IPS-NIHi7 (cell line): ENCODE measurements around the gene ZBTB8B.
"Not testable (repeated sequence)": the region's sequence is repeated elsewhere in the genome, so short reads cannot be mapped to it uniquely, and the experiment has no call there.

Source experiments
- DNase-seq: peaks from one replicate; pipeline ENCODE4 v3.0.0; 2012; ENCODE audit warnings: mixed read lengths; ENCODE audit errors: extremely low spot score

Gene ZBTB8B

GRCh38 chr1:32464716-32465577 lies at the start of gene ZBTB8B:
ZBTB8B (plus strand) TSS chr1:32465072; CDS start chr1:32470625, 5,553 bp downstream.
- DNase-seq: peak; percentile 100

DNA sequence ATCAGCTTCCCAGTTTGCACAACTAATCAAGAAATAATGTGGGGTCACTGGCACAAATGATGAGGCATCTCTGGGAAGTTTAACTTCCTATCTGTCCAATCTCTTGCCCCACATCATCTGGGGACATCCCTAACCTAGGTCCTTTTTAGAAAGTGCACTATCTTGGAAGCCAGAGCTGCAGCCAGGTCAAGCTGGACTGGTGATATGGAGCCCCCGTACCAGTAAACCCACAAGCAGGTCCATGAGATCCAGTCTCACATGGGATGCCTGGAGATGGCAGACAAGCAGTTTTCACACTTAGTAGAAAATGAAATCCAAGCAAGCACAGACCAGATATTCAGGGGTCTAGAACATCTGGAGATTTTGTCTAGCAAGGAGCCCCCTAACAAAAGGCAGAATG lies 43.1 kb upstream of the ZBTB8B start:
- no peak for DNase-seq

DNA sequence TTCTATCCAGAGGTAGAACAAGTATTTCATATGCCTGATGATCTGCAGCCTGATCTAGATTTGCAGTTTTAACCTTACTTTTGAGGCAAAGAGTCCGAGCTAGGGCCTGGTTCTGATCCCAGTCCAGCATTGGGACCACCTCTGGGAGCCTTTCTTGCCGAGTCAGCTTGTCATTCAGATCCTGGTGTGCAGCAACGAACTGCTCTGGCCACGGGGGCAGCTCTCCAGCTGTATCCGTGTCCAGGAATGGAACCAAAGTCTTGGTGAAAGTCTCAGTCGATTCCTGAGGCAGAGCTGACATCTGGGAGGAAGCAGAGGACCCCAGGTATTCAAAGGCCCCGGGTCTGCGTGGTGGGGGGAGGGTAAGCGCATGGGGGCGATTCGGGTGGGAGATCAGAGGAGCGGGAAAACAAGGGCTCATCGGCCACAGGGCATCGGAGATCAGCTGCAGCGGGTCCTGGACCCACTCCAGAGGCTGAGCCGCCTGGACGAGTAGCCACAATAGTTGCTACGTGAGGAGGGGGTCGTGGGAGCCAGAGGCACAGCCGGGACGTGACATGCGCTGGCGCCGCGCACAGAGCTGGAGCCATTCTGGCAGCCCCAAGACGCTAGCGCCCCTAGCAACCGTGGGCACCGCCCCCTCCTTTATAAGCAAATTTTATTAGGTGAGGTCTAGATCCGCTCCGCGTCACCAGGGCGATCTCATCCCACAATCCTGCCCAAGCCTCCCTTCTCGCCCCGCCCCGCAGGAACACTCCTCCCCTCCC lies 38.2 kb upstream of the ZBTB8B start:
- DNase-seq: no peak

GRCh38 chr1:32427264-32427963 lies 37.5 kb upstream of the ZBTB8B start:
- no peak for DNase-seq

DNA sequence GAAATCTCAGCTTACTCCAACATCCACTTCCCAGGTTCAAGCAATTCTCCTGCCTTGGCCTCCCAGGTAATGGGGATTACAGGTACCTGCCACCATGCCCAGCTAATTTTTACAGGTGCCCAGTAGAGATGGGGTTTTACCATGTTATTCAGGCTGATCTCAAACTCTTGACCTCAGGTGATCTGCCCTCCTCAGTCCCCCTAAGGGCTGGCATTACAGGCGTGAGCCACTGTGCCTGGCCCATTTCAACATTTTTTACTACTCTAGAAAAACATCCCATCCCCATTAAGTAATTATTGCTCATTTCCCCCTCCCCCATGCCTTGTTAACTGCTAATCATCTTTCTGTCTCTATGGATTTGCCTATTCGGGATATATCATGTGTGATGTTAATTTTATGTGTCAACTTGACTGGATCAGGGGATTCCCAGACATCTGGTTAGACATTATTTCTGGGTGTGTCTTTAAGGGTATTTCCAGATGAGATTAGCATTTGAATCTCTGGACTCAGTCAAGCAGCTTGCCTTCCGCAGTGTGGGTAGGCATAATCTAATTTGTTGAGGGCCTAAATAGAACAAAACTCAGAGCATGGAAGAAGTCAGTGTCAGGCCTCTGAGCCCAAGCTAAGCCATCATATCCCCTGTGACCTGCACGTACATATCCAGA lies 33.0 kb upstream of the ZBTB8B start:
- DNase-seq: no peak

DNA sequence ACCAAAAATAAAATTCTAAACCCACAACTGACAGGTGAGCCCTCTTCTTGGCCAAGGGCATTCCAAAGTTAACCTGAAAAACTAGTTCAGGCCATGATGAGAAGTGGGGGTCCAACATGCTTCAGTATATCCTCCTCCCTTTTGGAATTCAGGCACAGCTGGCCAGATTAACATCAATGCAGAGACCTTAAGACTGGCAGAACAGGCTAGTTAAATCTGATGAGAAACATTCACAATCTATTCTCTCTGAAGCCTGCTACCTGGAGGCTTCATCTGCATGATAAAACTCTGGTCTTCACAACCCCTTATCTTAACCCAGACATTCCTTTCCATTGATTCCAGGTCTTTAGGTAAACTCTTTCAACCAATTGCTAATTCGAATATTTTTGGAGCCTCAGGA lies 26.7 kb upstream of the ZBTB8B start:
- DNase-seq: no peak

DNA sequence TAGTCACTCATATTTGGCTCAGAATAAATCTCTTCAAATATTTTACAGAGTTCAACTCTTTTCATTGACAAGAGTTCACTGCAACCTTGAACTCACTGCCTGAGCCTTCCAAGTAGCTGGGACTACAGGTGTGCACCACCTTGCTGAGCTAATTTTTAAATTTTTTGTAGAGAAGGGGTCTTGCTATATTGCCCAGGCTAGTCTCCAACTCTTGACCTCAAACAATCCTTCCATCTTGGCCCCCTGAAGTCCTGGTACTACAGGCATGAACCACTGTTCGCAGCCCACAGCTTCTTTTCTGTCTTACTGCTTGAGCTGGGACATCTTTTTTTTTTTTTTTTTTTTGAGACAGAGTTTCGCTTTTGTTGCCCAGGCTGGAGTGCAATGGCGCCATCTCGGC lies 26.1 kb upstream of the ZBTB8B start:
- DNase-seq: not testable (repeated sequence)

DNA sequence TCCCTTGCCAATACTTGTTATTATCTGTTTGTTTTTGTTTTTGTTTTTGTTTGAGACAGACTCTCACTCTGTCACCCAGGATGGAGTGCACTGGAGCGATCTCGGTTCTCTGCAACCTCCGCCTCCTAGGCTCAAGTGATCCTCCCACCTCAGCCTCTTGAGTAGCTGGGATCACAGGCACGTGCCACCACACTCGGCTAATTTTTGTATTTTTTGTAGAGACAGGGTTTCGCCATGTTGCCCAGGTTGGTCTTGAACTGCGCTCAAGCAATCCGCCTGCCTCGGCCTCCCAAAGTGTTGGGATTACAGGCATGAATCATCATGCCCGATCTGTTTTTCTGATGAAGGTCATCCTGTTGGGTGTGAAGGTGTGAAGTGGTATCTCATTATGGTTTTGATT lies 23.4 kb upstream of the ZBTB8B start:
- not testable (repeated sequence) for DNase-seq

DNA sequence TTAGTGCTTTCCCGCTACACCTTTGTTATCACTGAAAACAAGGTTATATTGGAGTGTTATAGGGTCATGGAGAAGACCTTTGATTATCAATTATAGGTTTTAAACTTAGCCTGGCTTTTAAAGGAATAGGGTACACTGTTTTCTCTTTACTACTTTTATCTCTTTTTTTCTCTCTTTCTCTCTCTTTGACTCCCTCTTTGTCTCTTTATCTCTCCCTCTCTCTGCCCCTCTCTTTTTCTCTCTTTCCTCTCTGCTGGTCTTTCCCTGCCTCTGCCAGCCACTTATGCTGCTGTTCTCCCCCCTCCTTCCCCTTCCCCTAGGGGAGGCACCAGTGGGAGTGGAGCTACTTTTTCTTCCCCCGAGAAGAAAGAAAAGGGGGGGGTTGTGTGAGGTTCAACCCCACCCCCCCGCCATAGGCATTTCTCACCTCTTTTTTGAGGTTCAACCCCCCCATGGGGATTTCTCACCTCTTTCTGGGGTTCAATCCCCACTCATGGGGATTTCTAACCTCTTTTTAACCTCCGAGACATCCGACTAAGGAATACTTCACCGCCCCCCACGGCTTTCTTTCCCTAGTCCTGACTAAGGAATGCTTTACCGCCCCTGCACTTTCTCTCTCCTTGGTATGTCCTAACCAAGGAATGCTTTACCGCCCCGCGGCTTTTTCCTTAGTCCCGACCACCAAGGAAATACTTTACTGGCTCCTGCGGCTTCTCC lies 17.2 kb upstream of the ZBTB8B start:
- DNase-seq: peak; percentile 54

DNA sequence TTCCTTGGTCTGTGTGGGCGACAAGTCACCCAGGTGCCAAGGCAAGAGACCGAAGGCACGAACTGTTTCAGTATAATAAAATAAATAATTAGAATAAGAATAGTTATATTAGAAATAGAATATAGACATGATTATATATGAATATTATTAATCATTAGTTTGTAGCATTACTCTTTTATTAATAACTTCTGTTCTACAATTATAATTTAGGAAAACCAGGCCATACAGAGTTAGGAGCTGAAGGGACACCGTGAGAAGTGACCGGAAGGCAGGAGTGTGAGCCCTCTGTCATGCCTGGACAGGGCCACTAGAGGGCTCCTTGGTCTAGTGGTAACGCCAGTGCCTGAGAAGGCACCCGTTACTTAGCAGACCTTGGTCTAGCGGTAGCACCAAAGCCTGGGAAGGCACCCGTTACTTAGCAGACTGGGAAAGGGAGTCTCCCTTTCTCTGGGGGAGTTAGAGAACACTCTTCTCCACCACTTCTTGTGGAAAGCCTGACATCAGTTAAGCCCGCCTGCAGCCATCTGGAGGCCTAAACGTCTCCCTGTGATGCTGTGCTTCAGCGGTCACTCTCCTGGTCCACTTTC lies 16.6 kb upstream of the ZBTB8B start:
- DNase-seq: not testable (repeated sequence)

GRCh38 chr1:32448773-32449456 lies 16.0 kb upstream of the ZBTB8B start:
- no peak for DNase-seq

GRCh38 chr1:32449457-32449831 lies 15.4 kb upstream of the ZBTB8B start:
- not testable (repeated sequence) for DNase-seq

DNA sequence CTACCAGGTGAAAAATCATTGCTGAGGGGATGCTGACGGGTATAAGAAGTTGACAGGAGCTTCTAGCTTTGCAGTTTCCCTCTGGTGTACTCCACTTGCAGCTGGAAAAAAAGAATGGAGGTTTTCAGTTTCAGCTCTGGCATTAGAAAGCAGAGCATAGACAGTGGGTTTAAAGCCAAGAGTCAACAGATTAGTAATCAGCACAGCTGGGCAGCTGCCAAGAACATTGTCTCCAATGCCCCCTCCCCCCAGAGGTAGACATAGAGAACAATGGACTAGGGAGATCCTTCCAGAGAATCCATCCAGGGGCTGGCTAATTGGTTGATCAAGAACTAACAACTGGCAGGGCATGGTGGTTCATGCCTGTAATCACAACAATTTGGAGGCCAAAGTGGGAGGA lies 10.1 kb upstream of the ZBTB8B start:
- no peak for DNase-seq

GRCh38 chr1:32455958-32456357 lies 8.9 kb upstream of the ZBTB8B start:
- DNase-seq: no peak

- not testable (repeated sequence) for DNase-seq
Measured at GRCh38 chr1:32458798-32459197, 6.1 kb upstream of the ZBTB8B start.

DNA sequence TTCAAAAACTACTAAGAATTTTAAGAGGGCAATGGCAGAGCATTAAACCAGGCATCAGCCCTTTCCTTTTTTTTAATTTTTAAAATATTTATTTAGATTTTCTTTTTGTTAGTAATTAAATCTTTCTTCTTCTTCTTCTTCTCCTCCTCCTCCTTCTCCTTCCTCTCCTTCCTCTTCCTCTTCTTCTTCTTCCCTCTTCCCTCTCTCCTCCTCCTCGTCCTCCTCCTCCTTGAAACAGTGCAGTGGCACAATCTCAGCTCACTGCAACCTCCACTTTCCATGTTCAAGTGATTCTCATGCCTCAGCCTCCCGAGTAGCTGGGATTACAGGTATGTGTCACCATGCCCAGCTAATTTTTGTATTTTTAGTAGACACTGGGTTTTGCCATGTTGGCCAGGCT lies 1.9 kb upstream of the ZBTB8B start:
- not testable (repeated sequence) for DNase-seq

GRCh38 chr1:32464191-32464715 lies 619 bp upstream of the ZBTB8B start:
- DNase-seq: no peak

- DNase-seq: no peak
Measured at GRCh38 chr1:32465578-32465933, 684 bp downstream of the ZBTB8B start.

DNA sequence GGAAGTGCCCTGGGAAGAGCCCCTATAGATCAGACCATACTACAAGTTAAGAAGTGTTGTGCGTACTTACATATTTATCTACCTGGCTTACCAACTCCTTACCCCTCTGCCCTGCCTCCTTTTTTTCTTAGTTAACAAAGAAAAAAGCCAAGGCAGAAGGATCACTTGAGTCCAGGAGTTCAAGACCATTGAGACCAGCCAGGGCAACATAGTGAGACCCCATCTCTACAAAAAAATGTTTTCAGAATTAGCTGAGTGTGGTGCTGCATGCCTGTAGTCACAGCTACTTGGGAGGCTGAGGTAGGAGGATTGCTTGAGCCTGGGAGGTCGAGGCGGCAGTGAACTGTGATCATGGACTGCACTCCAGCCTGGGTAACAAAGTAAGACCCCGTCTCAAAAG lies 1.9 kb downstream of the ZBTB8B start:
- no peak for DNase-seq

DNA sequence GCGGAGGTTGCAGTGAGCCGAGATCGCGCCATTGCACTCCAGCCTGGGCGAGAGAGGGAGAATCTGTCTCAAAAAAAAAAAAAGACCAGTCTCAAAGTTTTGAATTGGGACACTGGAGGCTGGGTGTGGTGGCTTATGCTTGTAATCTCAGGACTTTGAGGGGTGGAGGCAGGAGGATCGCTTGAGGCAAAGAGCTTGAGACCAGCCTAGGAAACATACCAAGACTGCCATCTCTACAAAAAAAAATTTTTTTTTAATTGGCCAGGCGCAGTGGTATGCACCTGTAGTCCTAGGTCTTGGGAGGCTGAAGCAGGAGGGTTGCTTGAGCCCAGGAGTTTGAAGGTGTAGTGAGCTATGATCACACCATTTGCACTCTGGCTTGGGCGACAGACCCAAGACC lies 3.9 kb downstream of the ZBTB8B start:
- no peak for DNase-seq
